HCT116 (cell line): ENCODE measurements around the gene LY6G6C. TPM values are rescaled to one million over a fixed set of nuclear protein-coding genes. Genes with fewer than 3 reads are reported as not detected.

Experiments used
- ATAC-seq: fragments of 200-7000 bp; cut with Tn5 transposase; 2 replicates; pipeline ENCODE4 v1.9.1; 2020; ENCODE audit warnings: mild to moderate bottlenecking, moderate library complexity
- BruUV-seq: library from RNA; stranded (reverse); fragments of 400-500 nt; replicated peaks from 2 replicates; lab custom pipeline; 2021; lab: Mats Ljungman, UMichigan
- CTCF ChIA-PET: fragments of 300-600 bp; sonication (Branson Sonifier 250); formaldehyde crosslinking; loops from one replicate; lab custom pipeline; 2021; ENCODE audit warnings: antibody characterized with exemption; lab: Charles Lee
- POLR2A ChIA-PET: fragments of 300-600, 350-600 bp; sonication (Branson Sonifier 250); formaldehyde crosslinking; loops from one replicate; lab custom pipeline; 2021; ENCODE audit warnings: antibody characterized with exemption; lab: Charles Lee
- RAD21 ChIA-PET, 2 experiments: fragments of 300-600 bp; sonication (Branson Sonifier 250); formaldehyde crosslinking; loops; one replicate each; lab custom pipeline; 2023; ENCODE audit warnings: low total read pairs in 2 of 2; ENCODE audit not compliant: uncharacterized antibody in 2 of 2, unreplicated experiment in 2 of 2, low non-redundant PET in 1 of 2; lab: Charles Lee
- DNase-seq: peaks from one replicate; pipeline ENCODE4 v3.0.0-alpha.2; 2010; ENCODE audit warnings: low read depth, low spot score
- H2AFZ ChIP-seq: fragments of 200-600 bp; shearing (Covaris generic), sonication (generic); 2 replicates; pipeline ENCODE4 v1.6.1; 2017; ENCODE audit warnings: low read depth, mixed run types, mixed read lengths, antibody characterized with exemption, low read length; ENCODE audit not compliant: poor library complexity, severe bottlenecking
- H3K27ac ChIP-seq: 2 replicates; pipeline ENCODE4 v1.5.1; 2012; ENCODE audit warnings: low read depth, low read length
- H3K27me3 ChIP-seq: fragments of 200-600 bp; sonication (generic); 2 replicates; pipeline ENCODE4 v1.6.1; 2016; ENCODE audit warnings: mixed run types, low read length, mixed read lengths; ENCODE audit not compliant: insufficient read depth
- H3K36me3 ChIP-seq, 2 experiments: fragments of 200-500 bp in 1 of 2; fragments of 200-600 bp in 1 of 2; sonication (Bioruptor generic) in 1 of 2; sonication (generic) in 1 of 2; 2 replicates each; pipeline versions ENCODE4 v1.5.1 to v1.6.1; 2014 to 2016; ENCODE audit warnings: low read length in 2 of 2, inconsistent platforms in 1 of 2, mixed read lengths in 1 of 2, mixed run types in 1 of 2; ENCODE audit not compliant: insufficient read depth in 2 of 2, control insufficient read depth in 1 of 2
- H3K4me1 ChIP-seq, 2 experiments: fragments of 200-600 bp in 1 of 2; sonication (generic) in 1 of 2; 2 replicates each; pipeline versions ENCODE4 v1.5.1 to v1.6.1; 2012 to 2017; ENCODE audit warnings: low read length in 2 of 2, inconsistent platforms in 1 of 2, mild to moderate bottlenecking in 1 of 2, mixed read lengths in 1 of 2, mixed run types in 1 of 2, moderate library complexity in 1 of 2; ENCODE audit not compliant: insufficient read depth in 2 of 2, control insufficient read depth in 1 of 2
- H3K4me2 ChIP-seq: fragments of 200-600 bp; sonication (generic); 2 replicates; pipeline ENCODE4 v1.6.1; 2017; ENCODE audit warnings: mixed run types, low read length, mixed read lengths
- H3K4me3 ChIP-seq, 2 experiments: fragments of 200-600 bp in 1 of 2; sonication (generic) in 1 of 2; replicated peaks in 1 of 2; 2 replicates each; pipeline ENCODE4 v1.5.1; 2011 to 2016; ENCODE audit warnings: low read length in 2 of 2, control low read depth in 1 of 2, low read depth in 1 of 2, mild to moderate bottlenecking in 1 of 2, mixed read lengths in 1 of 2, mixed run types in 1 of 2
- H3K79me2 ChIP-seq: fragments of 200-600 bp; sonication (generic); 2 replicates; pipeline ENCODE4 v1.6.1; 2017; ENCODE audit warnings: mild to moderate bottlenecking, mixed run types, low read length, moderate library complexity, mixed read lengths; ENCODE audit not compliant: insufficient read depth
- H3K9ac ChIP-seq: fragments of 200-600 bp; sonication (generic); 2 replicates; pipeline ENCODE4 v1.6.1; 2016; ENCODE audit warnings: low read length, mixed read lengths
- H3K9me2 ChIP-seq: fragments of 200-600 bp; sonication (generic), shearing (Covaris generic); 2 replicates; pipeline ENCODE4 v1.6.1; 2017; ENCODE audit warnings: mixed run types, mild to moderate bottlenecking, moderate library complexity; ENCODE audit not compliant: insufficient read depth
- H3K9me3 ChIP-seq, 2 experiments: fragments of 200-500 bp in 1 of 2; fragments of 200-600 bp in 1 of 2; sonication (Bioruptor generic) in 1 of 2; sonication (generic) in 1 of 2; 2 replicates each; pipeline ENCODE4 v1.6.1; 2014 to 2017; ENCODE audit warnings: low read length in 2 of 2, mixed read lengths in 2 of 2, inconsistent platforms in 1 of 2, low read depth in 1 of 2, mild to moderate bottlenecking in 1 of 2, mixed run types in 1 of 2, moderate library complexity in 1 of 2; ENCODE audit not compliant: control insufficient read depth in 1 of 2, insufficient read depth in 1 of 2
- H4K20me1 ChIP-seq: fragments of 200-600 bp; sonication (generic), shearing (Covaris generic); 2 replicates; pipeline ENCODE4 v1.6.1; 2017; ENCODE audit warnings: mixed run types, mild to moderate bottlenecking, moderate library complexity; ENCODE audit not compliant: insufficient read depth
- CBX3 ChIP-seq: IDR thresholded peaks from 2 replicates; pipeline ENCODE4 v1.6.1; 2012; ENCODE audit warnings: low read depth
- CTCF ChIP-seq, 3 experiments: fragments of 200-600 bp in 1 of 3; sonication (generic) in 1 of 3; IDR thresholded peaks in 2 of 3; conservative IDR thresholded peaks in 1 of 3; 2 replicates each; pipeline ENCODE4 v1.5.1; 2012 to 2017; ENCODE audit warnings: low read depth in 2 of 3, low read length in 2 of 3, antibody characterized with exemption in 1 of 3, borderline replicate concordance in 1 of 3, control low read depth in 1 of 3, mild to moderate bottlenecking in 1 of 3, mixed read lengths in 1 of 3, mixed run types in 1 of 3, moderate library complexity in 1 of 3; ENCODE audit not compliant: insufficient read depth in 1 of 3
- EGR1 ChIP-seq: IDR thresholded peaks from 2 replicates; pipeline ENCODE4 v1.6.1; 2012; ENCODE audit warnings: low read depth
- EZH2 ChIP-seq: fragments of 200-600 bp; sonication (generic); IDR thresholded peaks from 2 replicates; pipeline ENCODE4 v1.6.1; 2017; ENCODE audit warnings: antibody characterized with exemption, mixed run types
- EZH2phosphoT487 ChIP-seq: fragments of 200-600 bp; IDR thresholded peaks from 2 replicates; pipeline ENCODE4 v1.6.1; 2018; ENCODE audit warnings: antibody characterized with exemption, borderline replicate concordance
- FOSL1 ChIP-seq: IDR thresholded peaks from 2 replicates; pipeline ENCODE4 v1.6.1; 2012; ENCODE audit warnings: low read depth
- JUND ChIP-seq: IDR thresholded peaks from 2 replicates; pipeline ENCODE4 v1.6.1; 2012
- POLR2AphosphoS5 ChIP-seq: IDR thresholded peaks from 2 replicates; pipeline ENCODE4 v1.6.1; 2011; ENCODE audit warnings: mild to moderate bottlenecking, low read depth, low read length, moderate library complexity
- RAD21 ChIP-seq: IDR thresholded peaks from 2 replicates; pipeline ENCODE4 v1.6.1; 2012; ENCODE audit warnings: low read depth, mild to moderate bottlenecking
- REST ChIP-seq: IDR thresholded peaks from 2 replicates; pipeline ENCODE4 v1.6.1; 2012; ENCODE audit warnings: low read depth
- SIN3A ChIP-seq: IDR thresholded peaks from 2 replicates; pipeline ENCODE4 v1.6.1; 2012; ENCODE audit warnings: low read depth
- SRF ChIP-seq: IDR thresholded peaks from 2 replicates; pipeline ENCODE4 v1.6.1; 2012; ENCODE audit warnings: low read depth
- TCF7L2 ChIP-seq: IDR thresholded peaks from 2 replicates; pipeline ENCODE4 v1.7.0; 2011; ENCODE audit warnings: borderline replicate concordance, inconsistent platforms; ENCODE audit not compliant: insufficient read depth, insufficient read length; ENCODE audit errors: extremely low read depth
- YY1 ChIP-seq: IDR thresholded peaks from 2 replicates; pipeline ENCODE4 v1.6.1; 2011; ENCODE audit warnings: low read length, low read depth, moderate library complexity, mild to moderate bottlenecking; ENCODE audit not compliant: insufficient replicate concordance; ENCODE audit errors: extremely low read depth
- ZNF274 ChIP-seq: fragments of 200-500 bp; sonication (Bioruptor generic); IDR thresholded peaks from 2 replicates; pipeline ENCODE4 v1.6.1; 2014; ENCODE audit warnings: mild to moderate bottlenecking, low read depth, low read length, inconsistent platforms
- intact Hi-C: fragments of 100-400 bp; cut with micrococcal nuclease; formaldehyde crosslinking; loops from 2 replicates; pipeline ENCODE4 v1.10.0; 2022
- total RNA-seq: library from RNA; stranded (reverse); gene quantifications from one replicate; pipeline ENCODE4 v1.2.1, GENCODE V29; 2021; ENCODE audit not compliant: unreplicated experiment

The LY6G6C gene
- total RNA-seq, 1 experiment from 2014 or later = 0.54 TPM

GRCh38 chr6:31742894-31743293 lies 21.3 kb upstream of the LY6G6C start:
- Histone ChIP-seq H3K4me2 (no peak overlapping the region), H3K27ac (no peak overlapping the region), H3K9me3 (no peaks in the 10 kb centered on the region), H3K9ac (no peak overlapping the region), H3K9me2 (no peaks in the 10 kb centered on the region), H2AFZ (no peak overlapping the region), H4K20me1 (no peaks in the 10 kb centered on the region), H3K4me3 (no peak overlapping the region), H3K79me2 (peaks cover 20% of the 10 kb centered on the region), H3K4me1 (peaks cover 24 to 41% of the 10 kb centered on the region in 2 experiments), H3K27me3 (no peaks in the 10 kb centered on the region), H3K36me3 (peaks cover 16 to 43% of the 10 kb centered on the region in 2 experiments; a peak in 3 of 4 replicates)
- DNase-seq = no peak
- TF ChIP-seq SIN3A (no peak), FOSL1 (no peak), TCF7L2 (no peak)
- CTCF ChIA-PET = no interaction called here
- POLR2A ChIA-PET = no interaction called here
- no TSS peak for BruUV-seq
- RAD21 ChIA-PET = no interaction called here
- intact Hi-C loops = no loop called here
- no peak for ATAC-seq

GRCh38 chr6:31741815-31742214 lies 20.3 kb upstream of the LY6G6C start:
- Histone ChIP-seq H3K4me1 (peaks cover 32 to 46% of the 10 kb centered on the region in 2 experiments), H3K4me3 (no peak overlapping the region), H2AFZ (no peak overlapping the region), H3K4me2 (no peak overlapping the region), H3K27me3 (no peaks in the 10 kb centered on the region), H3K9ac (no peak overlapping the region), H3K79me2 (peaks cover 20% of the 10 kb centered on the region), H3K9me2 (no peaks in the 10 kb centered on the region), H4K20me1 (no peaks in the 10 kb centered on the region), H3K36me3 (peaks cover 16 to 33% of the 10 kb centered on the region in 2 experiments; a peak in 3 of 4 replicates), H3K27ac (peak overlapping the region; percentile 99; the same call in 1 of the 2 replicates), H3K9me3 (no peaks in the 10 kb centered on the region)
- ChIA-PET RAD21 (interaction anchor here in 1 of 2 experiments (0.6 kb wide), 1 partner anchor 29 kb away, joined by 7 read pairs; no protein-coding TSS in a partner anchor), POLR2A (interaction anchor here (0.7 to 0.8 kb wide), 2 partner anchors 57 to 86 kb away, joined by 3 to 4 read pairs; partner anchors contain the start of gene HSPA1B), CTCF (no interaction called here)
- TSS peak; percentile 10 for BruUV-seq
- no peak for DNase-seq
- intact Hi-C loops = no loop called here
- ATAC-seq = no peak
- no peak for TF ChIP-seq REST
- no peak for TF ChIP-seq CBX3
- TF ChIP-seq EGR1 = no peak
- TF ChIP-seq POLR2AphosphoS5 = no peak
- no peak for TF ChIP-seq JUND
- TF ChIP-seq ZNF274 = no peak
- TF ChIP-seq FOSL1 = no peak
- TF ChIP-seq CTCF (IDR thresholded peaks at IDR 0.05 in 2 of 3, conservative IDR thresholded peaks at IDR 0.05 in 1 of 3; ENCODE audit: borderline replicate concordance in 1 of 3, insufficient read depth in 1 of 3, low read depth in 2 of 3, low read length in 2 of 3) = no peak
- TF ChIP-seq SRF = no peak
- no peak for TF ChIP-seq SIN3A
- TF ChIP-seq YY1 = no peak
- TF ChIP-seq EZH2 = no peak
- TF ChIP-seq EZH2phosphoT487 = no peak
- TF ChIP-seq RAD21 = no peak
